ENCODE measurements around the gene VPS45.

The VPS45 gene

DNA sequence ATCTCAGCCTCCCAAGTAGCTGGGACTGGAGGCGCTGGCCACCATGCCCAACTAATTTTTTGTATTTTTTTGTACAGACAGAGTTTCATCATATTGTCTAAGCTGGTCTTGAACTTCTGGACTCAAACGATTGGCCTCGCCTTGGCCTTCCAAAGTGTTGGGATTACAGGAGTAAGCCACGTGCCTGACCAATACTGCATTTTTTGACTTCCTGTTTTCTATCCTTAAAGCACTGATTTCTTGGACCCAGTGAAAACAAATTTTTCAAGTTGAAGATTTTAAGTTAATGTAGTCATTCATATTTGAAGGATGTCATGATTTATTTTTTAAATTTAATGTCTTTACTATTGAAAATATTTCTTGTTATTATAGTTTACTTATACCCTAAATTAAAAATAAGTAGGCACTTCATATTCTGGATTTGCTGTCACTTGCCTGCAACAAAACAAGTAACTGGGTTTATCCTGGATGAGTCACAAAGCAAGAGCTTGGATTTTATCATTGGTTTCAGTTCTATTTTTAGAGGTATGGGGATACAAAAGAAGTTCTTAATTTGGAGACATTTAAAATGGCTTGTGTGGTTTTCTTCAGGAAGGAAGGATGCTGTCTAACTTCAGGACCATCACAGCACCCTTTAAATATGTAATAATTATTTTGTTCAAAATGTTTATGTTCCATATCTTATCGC, 2.2 kb upstream of the VPS45 start:
- no CpG with 5 or more reads among the region's 5 CpGs for WGBS (ENCODE audit: extremely low coverage, insufficient coverage, low lambda C conversion rate)
- H3K4me3 ChIP-seq (ENCODE audit: low read length) = no peak overlapping the region
- H2AK5ac ChIP-seq (ENCODE audit: low read length) = no peak overlapping the region
- H3K23ac ChIP-seq (ENCODE audit: low read length) = no peak overlapping the region
- no peak overlapping the region for H3K18ac ChIP-seq (ENCODE audit: low read length)
- H3K27ac ChIP-seq (ENCODE audit: low read depth, low read length) = no peak overlapping the region
- no peak overlapping the region for H3K4ac ChIP-seq (ENCODE audit: low read depth, low read length)
- H2BK15ac ChIP-seq (replicated peaks; ENCODE audit: low read depth) = no peak overlapping the region
- no peak for DNase-seq
- no peak overlapping the region for H2BK120ac ChIP-seq (ENCODE audit: low read depth, low read length)
- no peak overlapping the region for H2BK5ac ChIP-seq (ENCODE audit: low read length)
- no peak overlapping the region for H3K9ac ChIP-seq (ENCODE audit: low read length)
- H3K79me2 ChIP-seq (ENCODE audit: control insufficient read depth, insufficient read depth, low read length) = no peaks in the 10 kb centered on the region
- H3K4me1 ChIP-seq (ENCODE audit: control insufficient read depth, low read depth, low read length) = no peaks in the 10 kb centered on the region
- H3K36me3 ChIP-seq (ENCODE audit: control insufficient read depth, insufficient read depth, low read length) = no peaks in the 10 kb centered on the region
- peaks cover 1% of the 10 kb centered on the region for H3K79me1 ChIP-seq (ENCODE audit: low read length)
- H3K27me3 ChIP-seq (ENCODE audit: insufficient read depth, low read length, poor library complexity) = no peaks in the 10 kb centered on the region
- H3K56ac ChIP-seq (ENCODE audit: low read length) = no peak overlapping the region
- no peak overlapping the region for H4K8ac ChIP-seq (ENCODE audit: low read depth, low read length)
- no peak overlapping the region for H4K5ac ChIP-seq (ENCODE audit: low read length)
- no peak overlapping the region for H3K4me2 ChIP-seq (ENCODE audit: low read length)

DNA sequence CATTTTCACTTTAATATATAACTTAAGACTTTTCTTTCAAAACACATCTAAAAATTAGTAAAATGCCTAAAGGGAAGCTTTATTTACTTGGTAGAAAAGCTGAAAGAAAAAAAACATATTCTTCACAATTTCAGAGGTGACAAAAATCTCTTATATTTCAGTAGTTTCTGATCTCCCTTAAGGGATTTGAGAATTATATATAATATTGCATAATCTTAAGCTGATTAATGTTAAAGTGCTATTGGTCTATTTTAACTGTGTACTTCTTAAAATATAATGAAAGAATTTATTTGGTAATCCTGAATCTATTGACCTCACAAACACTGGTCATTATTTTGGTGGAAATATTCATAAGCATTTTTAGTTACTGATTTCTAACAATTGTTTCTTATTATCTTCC, 1.2 kb upstream of the VPS45 start:
- Histone ChIP-seq H2BK15ac (replicated peaks; ENCODE audit: low read depth) (no peak overlapping the region), H3K4me2 (ENCODE audit: low read length) (no peak overlapping the region), H3K79me1 (ENCODE audit: low read length) (peaks cover 1% of the 10 kb centered on the region), H3K4ac (ENCODE audit: low read depth, low read length) (no peak overlapping the region), H3K27ac (ENCODE audit: low read depth, low read length) (no peak overlapping the region), H3K4me3 (ENCODE audit: low read length) (no peak overlapping the region), H3K27me3 (ENCODE audit: insufficient read depth, low read length, poor library complexity) (no peaks in the 10 kb centered on the region), H2BK5ac (ENCODE audit: low read length) (no peak overlapping the region), H3K79me2 (ENCODE audit: control insufficient read depth, insufficient read depth, low read length) (no peaks in the 10 kb centered on the region), H3K56ac (ENCODE audit: low read length) (peak overlapping the region; percentile 92), H3K4me1 (ENCODE audit: control insufficient read depth, low read depth, low read length) (no peaks in the 10 kb centered on the region), H3K23ac (ENCODE audit: low read length) (no peak overlapping the region), H4K5ac (ENCODE audit: low read length) (no peak overlapping the region), H2BK120ac (ENCODE audit: low read depth, low read length) (no peak overlapping the region), H3K9ac (ENCODE audit: low read length) (peak overlapping the region; percentile 79), H3K36me3 (ENCODE audit: control insufficient read depth, insufficient read depth, low read length) (no peaks in the 10 kb centered on the region), H2AK5ac (ENCODE audit: low read length) (no peak overlapping the region), H3K18ac (ENCODE audit: low read length) (no peak overlapping the region), H4K8ac (ENCODE audit: low read depth, low read length) (no peak overlapping the region)
- no peak for DNase-seq

DNA sequence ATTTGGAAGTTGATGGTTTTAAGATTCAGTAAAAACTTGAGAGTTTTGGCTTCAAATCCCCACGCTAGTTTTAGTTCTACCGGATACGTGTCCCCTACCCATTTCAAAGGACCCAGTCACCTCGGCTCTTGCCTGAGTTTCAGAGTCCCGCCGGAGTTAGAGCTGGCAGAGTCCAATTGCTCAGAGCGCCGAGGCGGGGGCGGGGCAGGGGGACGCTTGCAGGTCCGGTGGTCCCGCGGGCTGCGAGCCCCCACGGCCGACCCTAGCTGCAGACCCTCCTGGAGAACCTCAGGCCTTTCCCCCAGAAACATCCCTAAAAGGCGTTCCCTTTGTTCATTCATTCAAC, 765 bp upstream of the VPS45 start:
- peak overlapping the region; percentile 46 for H2BK5ac ChIP-seq (ENCODE audit: low read length)
- no peaks in the 10 kb centered on the region for H3K27me3 ChIP-seq (ENCODE audit: insufficient read depth, low read length, poor library complexity)

DNA sequence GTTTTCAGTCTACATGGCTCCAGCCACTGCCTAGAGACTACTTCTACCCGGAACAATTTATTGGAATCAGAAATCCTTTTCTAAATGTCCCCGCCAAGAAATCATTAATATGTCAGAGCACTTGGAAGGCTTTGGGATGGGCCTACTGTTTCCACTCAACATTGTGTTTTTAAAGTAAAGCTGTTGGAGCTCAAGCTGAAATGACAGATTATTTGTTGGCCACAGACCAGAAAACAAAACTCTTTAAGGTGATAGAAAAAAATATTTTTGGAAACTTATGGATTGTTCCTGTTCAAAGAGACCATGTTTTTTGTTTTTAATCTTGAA, 496 bp downstream of the VPS45 start:
- H3K9ac ChIP-seq (ENCODE audit: low read length) = peak overlapping the region; percentile 73

More for the DNA sequence above, 765 bp upstream of the VPS45 start:
- Histone ChIP-seq H3K79me1 (ENCODE audit: low read length) (peaks cover 1% of the 10 kb centered on the region), H4K8ac (ENCODE audit: low read depth, low read length) (peak overlapping the region; percentile 57), H2BK15ac (replicated peaks; ENCODE audit: low read depth) (no peak overlapping the region), H3K4ac (ENCODE audit: low read depth, low read length) (peak overlapping the region; percentile 37), H3K4me1 (ENCODE audit: control insufficient read depth, low read depth, low read length) (no peaks in the 10 kb centered on the region), H3K23ac (ENCODE audit: low read length) (no peak overlapping the region), H3K18ac (ENCODE audit: low read length) (peak overlapping the region; percentile 89), H3K27ac (ENCODE audit: low read depth, low read length) (peak overlapping the region; percentile 69), H4K5ac (ENCODE audit: low read length) (no peak overlapping the region), H3K56ac (ENCODE audit: low read length) (peak overlapping the region; percentile 92), H3K9ac (ENCODE audit: low read length) (peak overlapping the region; percentile 79), H3K4me3 (ENCODE audit: low read length) (peak overlapping the region; percentile 57), H2AK5ac (ENCODE audit: low read length) (no peak overlapping the region), H3K4me2 (ENCODE audit: low read length) (peak overlapping the region; percentile 9), H3K79me2 (ENCODE audit: control insufficient read depth, insufficient read depth, low read length) (no peaks in the 10 kb centered on the region), H2BK120ac (ENCODE audit: low read depth, low read length) (no peak overlapping the region), H3K36me3 (ENCODE audit: control insufficient read depth, insufficient read depth, low read length) (no peaks in the 10 kb centered on the region)
- DNase-seq = peak; percentile 85
- no CpG with 5 or more reads among the region's 18 CpGs for WGBS (ENCODE audit: extremely low coverage, insufficient coverage, low lambda C conversion rate)

DNA sequence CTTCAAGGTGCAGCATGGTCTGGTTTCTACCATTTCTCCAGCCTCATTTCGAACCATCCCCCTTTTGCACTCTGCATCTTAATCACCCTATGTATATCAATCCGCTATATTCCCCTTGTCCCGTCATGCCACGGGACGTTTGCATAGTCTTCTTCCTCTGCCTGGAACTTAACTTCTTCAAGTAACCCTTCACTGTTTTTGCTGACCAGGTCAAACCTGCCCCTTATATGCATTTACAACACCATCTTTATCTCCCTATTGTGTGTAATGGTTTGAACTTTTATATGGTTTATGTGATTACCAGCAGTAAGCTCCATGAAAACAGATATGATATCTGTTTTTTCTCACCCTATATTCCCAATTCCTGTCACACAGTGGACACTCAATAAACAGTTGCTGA, 2.3 kb downstream of the VPS45 start:
- Histone ChIP-seq H3K18ac (ENCODE audit: low read length) (no peak overlapping the region), H3K4ac (ENCODE audit: low read depth, low read length) (no peak overlapping the region), H3K27me3 (ENCODE audit: insufficient read depth, low read length, poor library complexity) (no peaks in the 10 kb centered on the region), H3K56ac (ENCODE audit: low read length) (no peak overlapping the region), H2BK120ac (ENCODE audit: low read depth, low read length) (no peak overlapping the region), H3K27ac (ENCODE audit: low read depth, low read length) (no peak overlapping the region), H4K5ac (ENCODE audit: low read length) (no peak overlapping the region), H3K4me2 (ENCODE audit: low read length) (no peak overlapping the region), H3K36me3 (ENCODE audit: control insufficient read depth, insufficient read depth, low read length) (no peaks in the 10 kb centered on the region), H3K79me1 (ENCODE audit: low read length) (peaks cover 1% of the 10 kb centered on the region), H3K79me2 (ENCODE audit: control insufficient read depth, insufficient read depth, low read length) (no peaks in the 10 kb centered on the region), H2BK5ac (ENCODE audit: low read length) (no peak overlapping the region), H3K4me3 (ENCODE audit: low read length) (no peak overlapping the region), H3K9ac (ENCODE audit: low read length) (no peak overlapping the region), H3K23ac (ENCODE audit: low read length) (no peak overlapping the region), H3K4me1 (ENCODE audit: control insufficient read depth, low read depth, low read length) (no peaks in the 10 kb centered on the region), H4K8ac (ENCODE audit: low read depth, low read length) (no peak overlapping the region), H2AK5ac (ENCODE audit: low read length) (no peak overlapping the region), H2BK15ac (replicated peaks; ENCODE audit: low read depth) (no peak overlapping the region)
- WGBS (ENCODE audit: extremely low coverage, insufficient coverage, low lambda C conversion rate) = no CpG with 5 or more reads among the region's 5 CpGs
- DNase-seq = no peak

More for the DNA sequence above, 496 bp downstream of the VPS45 start:
- Histone ChIP-seq H3K4ac (ENCODE audit: low read depth, low read length) (no peak overlapping the region), H4K8ac (ENCODE audit: low read depth, low read length) (peak overlapping the region; percentile 93), H2BK15ac (replicated peaks; ENCODE audit: low read depth) (no peak overlapping the region), H3K4me2 (ENCODE audit: low read length) (peak overlapping the region; percentile 53), H3K27me3 (ENCODE audit: insufficient read depth, low read length, poor library complexity) (no peaks in the 10 kb centered on the region), H3K79me1 (ENCODE audit: low read length) (peaks cover 1% of the 10 kb centered on the region), H2BK120ac (ENCODE audit: low read depth, low read length) (peak overlapping the region; percentile 40), H3K18ac (ENCODE audit: low read length) (no peak overlapping the region), H3K27ac (ENCODE audit: low read depth, low read length) (no peak overlapping the region), H3K56ac (ENCODE audit: low read length) (peak overlapping the region; percentile 85), H2BK5ac (ENCODE audit: low read length) (no peak overlapping the region), H3K36me3 (ENCODE audit: control insufficient read depth, insufficient read depth, low read length) (no peaks in the 10 kb centered on the region), H3K23ac (ENCODE audit: low read length) (no peak overlapping the region), H4K5ac (ENCODE audit: low read length) (no peak overlapping the region), H3K4me1 (ENCODE audit: control insufficient read depth, low read depth, low read length) (no peaks in the 10 kb centered on the region), H3K79me2 (ENCODE audit: control insufficient read depth, insufficient read depth, low read length) (no peaks in the 10 kb centered on the region), H3K4me3 (ENCODE audit: low read length) (peak overlapping the region; percentile 53), H2AK5ac (ENCODE audit: low read length) (no peak overlapping the region)
- DNase-seq = no peak
- WGBS (ENCODE audit: extremely low coverage, insufficient coverage, low lambda C conversion rate) = no CpG with 5 or more reads among the region's 2 CpGs

DNA sequence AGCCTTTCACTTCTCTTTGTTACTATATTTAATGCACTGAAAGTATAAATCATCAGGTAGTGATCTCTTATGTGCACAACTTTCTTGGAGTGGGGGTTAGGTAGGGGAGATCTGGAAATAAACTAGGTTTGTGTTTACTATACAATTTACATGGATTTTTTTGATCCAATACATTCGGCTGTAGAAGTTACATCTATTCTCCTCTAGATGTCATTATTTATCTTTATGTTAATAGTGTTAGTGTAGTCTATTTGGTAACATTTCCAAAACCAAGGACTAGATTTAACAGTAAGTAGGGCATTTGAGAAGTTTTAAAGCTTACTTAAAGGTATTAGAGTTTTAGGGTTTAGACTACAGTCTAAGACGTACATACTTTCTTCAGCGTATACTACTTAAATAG, 5.4 kb downstream of the VPS45 start:
- Histone ChIP-seq H3K4me1 (ENCODE audit: control insufficient read depth, low read depth, low read length) (no peaks in the 10 kb centered on the region), H3K18ac (ENCODE audit: low read length) (no peak overlapping the region), H4K8ac (ENCODE audit: low read depth, low read length) (no peak overlapping the region), H3K4me2 (ENCODE audit: low read length) (no peak overlapping the region), H3K9ac (ENCODE audit: low read length) (no peak overlapping the region), H3K27me3 (ENCODE audit: insufficient read depth, low read length, poor library complexity) (no peaks in the 10 kb centered on the region), H2BK15ac (replicated peaks; ENCODE audit: low read depth) (no peak overlapping the region), H3K4ac (ENCODE audit: low read depth, low read length) (no peak overlapping the region), H3K79me2 (ENCODE audit: control insufficient read depth, insufficient read depth, low read length) (no peaks in the 10 kb centered on the region), H4K5ac (ENCODE audit: low read length) (no peak overlapping the region), H3K79me1 (ENCODE audit: low read length) (peaks cover 1% of the 10 kb centered on the region), H2BK5ac (ENCODE audit: low read length) (no peak overlapping the region), H2AK5ac (ENCODE audit: low read length) (no peak overlapping the region), H2BK120ac (ENCODE audit: low read depth, low read length) (no peak overlapping the region), H3K56ac (ENCODE audit: low read length) (no peak overlapping the region), H3K23ac (ENCODE audit: low read length) (no peak overlapping the region), H3K27ac (ENCODE audit: low read depth, low read length) (no peak overlapping the region), H3K36me3 (ENCODE audit: control insufficient read depth, insufficient read depth, low read length) (no peaks in the 10 kb centered on the region), H3K4me3 (ENCODE audit: low read length) (no peak overlapping the region)
- WGBS (ENCODE audit: extremely low coverage, insufficient coverage, low lambda C conversion rate) = no CpG with 5 or more reads among the region's 3 CpGs
- no peak for DNase-seq

Measured in mesendoderm (in vitro differentiated cells).